ENCODE measurements around the gene TREML4.
"Not testable (repeated sequence)": the region's sequence is repeated elsewhere in the genome, so short reads cannot be mapped to it uniquely, and the experiment has no call there.

Gene TREML4

DNA sequence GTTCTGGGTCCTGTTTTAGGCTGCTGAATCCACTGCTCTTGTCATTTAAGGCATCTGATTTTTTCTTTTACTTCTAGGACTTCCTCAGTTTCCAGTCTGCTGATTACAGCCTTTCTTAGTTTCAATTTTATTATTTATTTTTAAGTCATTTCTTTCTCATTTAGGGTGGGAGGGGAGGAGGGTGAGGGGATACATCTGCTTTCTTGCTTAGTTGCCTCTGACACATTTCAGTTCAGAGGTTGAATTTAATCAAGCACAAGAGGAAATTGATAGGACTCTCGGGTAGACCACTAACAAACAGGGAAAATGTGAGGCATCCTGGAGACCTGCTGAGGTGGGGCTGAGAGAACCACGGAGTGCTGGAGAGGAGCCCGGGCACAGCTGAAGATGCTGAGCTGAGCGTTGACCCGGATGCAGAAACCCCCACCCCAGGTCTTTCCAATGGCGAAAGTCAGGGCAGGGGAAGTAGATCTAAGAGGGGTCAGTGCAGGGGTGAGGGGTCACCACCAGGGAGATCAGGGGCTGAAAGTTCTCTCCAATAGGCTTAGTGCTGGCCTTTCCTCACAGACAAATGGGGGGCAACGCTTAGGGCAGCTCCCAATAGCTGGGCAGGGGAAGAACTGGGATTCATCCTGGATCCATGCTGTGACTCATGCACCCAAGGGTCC lies 19.6 kb upstream of the TREML4 start:
- no peak for DNase-seq

DNA sequence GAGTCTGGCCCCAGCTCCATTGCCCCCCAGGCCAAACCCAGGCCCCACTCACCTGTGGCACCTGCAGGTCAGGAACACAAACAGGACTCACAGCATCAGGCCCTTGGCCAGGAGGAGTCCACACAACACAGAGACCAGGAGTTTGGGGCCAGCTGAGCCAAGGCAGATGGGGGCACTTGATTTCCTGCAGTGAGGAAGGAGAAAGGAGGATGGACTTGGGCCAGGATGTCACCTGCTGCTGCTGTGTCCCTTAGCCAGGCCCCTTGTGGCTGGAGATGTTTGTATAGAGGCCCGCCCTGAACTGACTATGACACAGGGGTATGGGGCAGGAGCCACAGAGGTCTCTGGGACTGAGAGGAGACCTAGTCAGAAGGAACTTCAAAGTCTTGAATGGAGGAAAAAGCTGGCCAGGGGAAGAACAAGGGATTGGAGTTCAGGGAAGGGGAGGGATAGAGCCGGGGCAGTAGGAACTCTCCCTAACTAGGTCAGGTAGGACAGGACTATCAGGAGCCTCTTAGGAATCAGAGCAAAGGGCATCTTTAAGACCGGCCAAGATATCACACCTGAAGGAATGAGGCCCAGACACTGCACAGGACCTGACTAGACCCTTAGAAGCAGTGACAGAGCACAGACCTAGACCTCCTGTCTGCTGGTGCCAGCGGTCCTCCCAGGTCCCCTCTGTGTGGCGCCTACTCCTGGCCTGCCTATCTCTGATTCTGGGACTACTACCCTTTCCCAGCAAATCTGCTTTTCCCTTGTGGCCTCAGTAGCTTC lies 18.4 kb upstream of the TREML4 start:
- DNase-seq, result no peak

DNA sequence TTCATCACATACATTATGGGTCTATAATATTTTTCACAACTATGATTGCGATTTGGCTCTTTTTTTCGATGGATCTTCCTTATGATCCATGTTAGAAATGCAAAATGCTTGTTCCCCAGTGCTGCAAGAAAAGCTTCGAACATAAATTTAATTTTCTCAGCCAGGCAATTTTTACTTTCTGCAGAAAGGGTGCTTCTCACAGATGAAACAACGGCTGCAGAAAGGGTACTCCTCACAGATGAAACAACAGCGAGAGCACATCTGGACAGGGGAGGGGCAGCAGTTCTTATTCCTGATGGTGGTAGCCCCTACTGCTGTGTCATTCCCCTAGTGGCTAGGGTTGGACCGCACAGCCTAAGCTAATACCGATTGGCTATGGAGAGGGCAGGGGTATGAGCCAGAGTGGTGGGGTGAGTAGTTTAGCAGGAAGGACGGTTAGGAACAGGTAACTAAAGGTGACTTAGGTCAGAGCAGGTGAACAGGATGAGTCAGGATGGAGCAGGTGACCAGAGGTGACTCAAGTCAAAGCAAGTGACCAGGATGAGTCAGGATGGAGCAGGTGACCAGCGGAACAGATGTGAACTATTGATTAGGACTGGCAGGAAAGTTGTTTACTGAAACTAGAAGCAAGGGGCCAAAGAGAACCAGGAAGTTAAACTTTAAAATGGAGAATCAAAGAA lies 13.4 kb upstream of the TREML4 start:
- DNase-seq, result no peak

DNA sequence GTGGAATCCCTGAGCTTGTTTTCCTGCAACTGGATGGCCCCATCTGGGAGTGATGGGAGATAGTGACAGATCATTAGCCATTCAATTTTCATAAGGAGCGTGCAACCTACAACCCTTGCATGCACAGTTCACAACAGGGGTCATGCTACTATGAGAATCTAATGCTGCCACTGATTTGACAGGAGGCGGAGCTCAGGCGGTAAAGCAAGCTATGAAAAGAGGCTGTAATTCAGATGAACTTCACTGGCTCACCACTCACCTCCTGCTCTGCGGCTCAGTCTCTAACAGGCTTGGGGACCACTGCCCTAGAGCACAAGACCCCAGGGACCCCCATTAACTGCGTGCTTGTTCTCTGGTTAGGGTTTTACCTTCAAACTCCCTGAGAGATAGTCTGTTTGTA lies 12.4 kb upstream of the TREML4 start:
- DNase-seq, result no peak

DNA sequence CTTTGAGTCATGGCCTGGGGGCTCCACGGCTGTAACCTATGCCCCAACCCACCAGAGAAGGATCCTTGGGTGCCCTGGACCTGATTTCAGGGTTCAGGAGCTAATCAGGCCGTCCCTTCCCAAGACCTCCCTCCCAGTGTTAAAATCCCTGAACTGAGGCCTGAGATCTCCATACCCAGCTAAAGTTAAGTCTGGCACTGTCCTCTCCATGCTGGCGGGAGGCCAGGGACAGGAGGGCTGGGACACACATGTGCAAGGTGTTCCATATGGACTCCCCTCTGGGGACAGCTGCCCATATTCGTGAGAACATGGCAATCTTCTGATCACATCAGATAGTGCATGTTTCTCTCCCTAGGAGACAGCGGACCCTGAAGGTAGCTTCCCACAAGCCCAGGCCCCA lies 11.5 kb upstream of the TREML4 start:
- no peak for DNase-seq

DNA sequence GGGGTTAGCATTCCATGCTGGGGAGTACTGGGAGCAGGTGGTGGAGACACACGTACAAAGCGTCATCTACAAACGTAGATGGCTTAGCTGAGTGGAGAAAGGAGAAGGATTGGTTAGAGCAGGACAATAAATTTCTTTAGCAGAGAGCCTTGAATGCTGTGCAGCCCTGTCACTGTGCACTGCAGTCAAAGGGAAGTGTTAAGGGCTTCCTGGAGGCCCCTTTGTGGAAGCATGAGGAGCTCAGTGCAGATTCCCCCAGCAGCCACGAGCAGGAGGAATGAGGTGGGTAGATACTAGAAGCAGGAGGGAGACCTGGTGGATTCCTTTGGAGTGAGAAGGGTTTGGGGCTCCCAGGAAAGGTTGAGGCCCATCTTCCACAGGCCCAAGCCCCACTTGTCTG lies 6.1 kb upstream of the TREML4 start:
- DNase-seq, result no peak

DNA sequence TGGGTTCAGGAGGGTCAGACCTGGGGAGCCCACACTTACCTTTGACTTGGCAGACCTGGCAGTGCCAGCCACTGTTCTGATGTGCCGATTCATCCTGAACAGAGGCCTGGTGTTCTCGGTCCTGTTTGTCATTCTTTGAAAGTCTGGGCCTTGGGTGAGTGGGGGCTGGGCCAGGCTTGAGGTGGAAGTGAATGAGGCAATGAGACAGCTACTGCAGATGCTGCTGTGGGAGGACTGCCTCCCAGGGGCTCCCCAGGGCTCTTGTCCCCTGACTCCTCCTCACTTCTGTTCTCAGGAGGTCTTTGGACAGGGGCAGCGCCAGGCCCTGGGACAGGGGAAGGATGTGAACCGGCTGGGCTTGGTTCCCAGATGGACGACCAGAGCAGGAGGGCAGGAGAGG lies 5.6 kb upstream of the TREML4 start:
- DNase-seq, result no peak

DNA sequence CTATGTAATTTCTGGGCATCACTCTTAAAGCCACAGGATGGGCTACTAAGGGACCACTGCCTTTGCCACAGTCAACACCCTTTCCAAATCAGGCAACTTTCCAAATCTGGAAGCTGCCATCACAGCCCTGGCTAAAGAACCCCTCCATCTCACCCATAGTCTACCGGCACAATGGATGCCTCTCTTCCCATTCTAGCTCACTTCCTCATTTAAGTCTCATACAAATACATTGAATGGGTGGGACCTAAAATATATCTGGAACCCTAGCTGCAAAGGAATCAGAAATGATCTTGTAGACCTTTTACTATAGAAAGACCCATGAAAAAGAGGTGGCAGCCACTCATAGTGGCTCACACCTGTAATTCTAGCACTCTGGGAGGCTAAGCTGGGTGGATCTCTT lies 3.3 kb upstream of the TREML4 start:
- no peak for DNase-seq

DNA sequence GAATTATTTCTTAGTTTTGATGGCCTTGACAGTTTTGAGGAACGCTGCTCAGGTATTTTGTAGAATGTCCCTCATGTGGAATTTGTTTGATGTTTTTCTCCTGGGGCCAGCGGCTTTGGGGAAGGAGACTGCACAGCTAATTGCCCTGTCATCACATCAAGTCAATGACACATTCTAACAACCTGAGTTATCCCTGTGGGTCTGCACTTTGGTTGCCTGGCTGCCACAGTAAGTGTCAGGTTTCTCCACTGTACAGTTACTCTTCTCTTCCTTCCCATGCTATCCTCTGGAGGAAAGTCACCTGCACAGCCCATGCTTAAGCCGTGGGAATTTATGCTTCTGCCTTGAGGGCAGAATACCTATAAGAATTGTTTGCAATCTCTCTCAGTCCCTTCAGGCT lies 1.4 kb upstream of the TREML4 start:
- DNase-seq, result no peak

DNA sequence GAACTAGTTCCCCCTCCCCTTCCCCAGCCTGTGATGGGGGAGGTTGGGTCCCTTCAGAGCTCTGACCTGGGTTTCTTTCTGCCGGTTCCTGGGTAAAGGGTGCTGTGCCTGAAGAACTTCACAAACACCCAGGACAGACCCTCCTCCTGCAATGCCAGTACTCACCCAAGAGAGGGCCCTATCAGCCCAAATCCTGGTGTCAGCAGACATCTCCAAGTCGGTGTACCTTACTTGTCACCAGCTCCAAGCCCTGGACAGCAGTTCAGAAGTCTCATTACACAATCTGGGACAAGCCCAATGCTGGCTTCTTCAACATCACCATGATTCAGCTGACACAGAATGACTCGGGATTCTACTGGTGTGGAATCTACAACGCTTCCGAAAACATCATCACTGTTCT lies 467 bp downstream of the TREML4 start:
- DNase-seq, result no peak

DNA sequence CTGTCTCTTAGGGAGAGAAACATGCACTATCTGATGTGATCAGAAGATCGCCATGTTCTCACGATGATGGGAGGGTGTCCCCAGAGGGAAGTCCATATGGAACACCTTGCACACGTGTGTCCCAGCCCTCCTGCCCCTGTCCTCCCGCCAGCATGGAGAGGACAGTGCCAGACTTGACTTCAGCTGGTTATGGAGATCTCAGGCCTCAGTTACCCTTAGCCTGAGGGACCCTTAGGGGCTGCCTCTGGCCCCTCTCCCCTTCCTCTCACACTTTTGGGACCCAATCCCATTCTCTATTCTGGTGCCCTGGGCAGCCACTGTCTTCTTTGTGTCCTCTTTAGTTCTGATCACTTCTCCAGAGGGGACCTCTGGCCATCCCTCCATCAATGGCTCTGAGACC lies 1.6 kb downstream of the TREML4 start:
- no peak for DNase-seq

DNA sequence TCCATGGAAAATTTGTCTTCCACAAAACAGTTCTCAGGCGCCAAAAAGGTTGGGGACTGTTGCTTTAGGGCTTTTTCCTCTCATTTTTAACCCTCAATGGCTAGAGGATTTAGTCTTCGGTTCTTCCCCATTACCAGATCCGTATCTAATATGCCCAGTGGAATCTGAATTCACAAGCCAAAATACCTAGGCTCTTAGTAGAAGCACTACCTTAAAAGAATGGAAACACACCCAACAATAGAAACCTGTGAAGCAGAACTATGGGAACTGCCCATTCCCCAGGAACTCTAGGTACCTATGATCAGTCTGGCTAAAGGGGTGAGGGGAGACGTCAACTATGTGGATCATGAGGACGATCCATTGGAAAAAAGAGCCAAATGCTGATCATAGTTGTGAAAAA lies 3.1 kb downstream of the TREML4 start:
- no peak for DNase-seq

DNA sequence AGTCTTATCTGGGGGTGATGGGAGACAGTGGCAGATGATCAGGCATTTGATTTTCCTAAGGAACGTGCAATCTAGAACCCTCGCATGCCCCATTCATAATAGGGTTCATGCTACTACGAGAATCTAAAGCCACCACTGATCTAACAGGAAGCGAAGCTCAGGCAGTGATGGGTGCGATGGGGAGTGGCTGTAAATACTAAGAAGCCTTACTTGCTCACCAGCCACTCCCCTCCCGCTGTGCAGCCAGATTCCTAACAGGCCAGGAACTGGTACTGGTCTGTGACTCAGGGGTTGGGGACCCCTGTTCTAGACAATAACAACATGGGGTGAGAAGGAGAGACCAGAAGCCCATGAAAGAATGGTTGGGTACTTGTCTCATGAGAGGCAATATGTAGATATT lies 4.5 kb downstream of the TREML4 start:
- no peak for DNase-seq

DNA sequence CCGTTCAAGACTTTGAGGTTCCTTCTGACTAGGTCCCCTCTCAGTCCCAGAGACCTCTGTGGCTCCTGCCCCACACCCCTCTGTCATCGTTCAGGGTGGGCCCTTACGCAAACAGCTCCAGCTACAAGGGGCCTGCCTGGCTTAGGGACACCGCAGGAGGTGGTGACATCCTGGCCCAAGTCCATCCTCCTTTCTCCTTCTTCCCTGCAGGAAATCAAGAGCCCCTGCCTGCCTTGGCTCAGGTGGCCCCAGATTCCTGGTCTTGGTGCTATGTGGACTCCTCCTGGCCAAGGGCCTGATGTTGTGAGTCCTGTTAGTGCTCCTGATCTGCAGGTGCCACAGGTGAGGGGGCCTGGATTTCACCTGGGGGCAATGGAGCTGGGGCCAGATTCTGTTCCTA lies 8.1 kb downstream of the TREML4 start:
- DNase-seq, result no peak

DNA sequence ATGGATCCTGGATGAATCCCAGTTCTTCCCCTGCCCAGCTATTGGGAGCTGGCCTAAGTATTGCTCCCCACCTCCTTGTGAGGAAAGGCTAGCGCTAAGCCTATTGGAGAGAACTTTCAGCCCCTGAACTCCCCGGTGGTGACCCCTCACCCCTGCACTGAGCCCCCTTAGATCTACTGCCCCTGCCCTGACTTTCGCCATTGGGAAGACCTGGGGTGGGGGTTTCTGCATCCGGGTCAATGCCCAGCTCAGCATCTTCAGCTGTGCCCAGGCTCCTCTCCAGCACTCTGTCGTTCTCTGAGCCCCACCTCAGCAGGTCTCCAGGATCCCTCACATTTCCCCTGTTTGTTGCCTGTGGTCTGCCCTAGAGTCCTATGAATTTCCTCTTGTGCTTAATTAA lies 9.0 kb downstream of the TREML4 start:
- no peak for DNase-seq

DNA sequence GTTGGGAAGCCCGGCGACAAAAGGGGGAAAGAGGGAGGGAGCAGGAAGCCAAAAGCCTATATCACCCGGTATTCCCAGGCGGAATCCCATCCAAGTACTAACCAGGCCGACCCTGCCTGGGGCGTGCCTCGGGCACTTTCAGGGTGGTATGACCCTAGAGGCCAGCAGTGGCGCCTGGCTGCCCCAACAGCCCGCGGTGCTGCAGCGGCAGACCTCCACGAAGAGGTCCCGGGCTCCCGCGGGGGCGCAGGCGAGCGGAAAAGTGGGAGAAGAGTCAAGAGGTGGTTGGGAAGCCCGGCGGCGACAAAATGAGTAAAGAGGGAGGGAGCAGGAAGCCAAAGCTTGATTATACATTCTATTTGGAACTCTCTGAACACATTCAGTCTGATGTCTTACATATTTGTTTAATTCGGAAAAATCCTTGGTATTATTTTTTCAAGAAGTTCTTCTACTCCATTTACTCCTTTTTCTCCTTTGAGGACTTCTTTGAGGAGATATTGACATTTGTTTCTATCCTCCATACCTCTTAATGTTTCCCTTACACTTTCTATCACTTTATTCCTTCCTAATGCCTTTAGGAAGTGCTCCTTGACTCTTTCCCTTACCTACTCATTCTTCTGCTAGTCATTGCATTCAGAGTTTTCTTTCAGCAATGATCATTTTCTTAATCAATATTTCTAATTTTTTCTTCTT lies 11.5 kb downstream of the TREML4 start:
- DNase-seq, result no peak

DNA sequence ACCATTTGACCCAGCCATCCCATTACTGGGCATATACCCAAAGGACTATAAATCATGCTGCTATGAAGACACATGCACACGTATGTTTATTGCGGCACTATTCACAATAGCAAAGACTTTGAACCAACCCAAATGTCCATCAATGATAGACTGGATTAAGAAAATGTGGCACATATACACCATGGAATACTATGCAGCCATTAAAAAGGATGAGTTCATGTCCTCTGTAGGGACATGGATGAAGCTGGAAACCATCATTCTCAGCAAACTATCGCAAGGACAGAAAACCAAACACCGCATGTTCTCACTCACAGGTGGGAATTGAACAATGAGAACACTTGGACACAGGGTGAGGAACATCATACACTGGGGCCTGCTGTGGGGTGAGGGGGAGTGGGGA lies 18.4 kb downstream of the TREML4 start:
- not testable (repeated sequence) for DNase-seq

DNA sequence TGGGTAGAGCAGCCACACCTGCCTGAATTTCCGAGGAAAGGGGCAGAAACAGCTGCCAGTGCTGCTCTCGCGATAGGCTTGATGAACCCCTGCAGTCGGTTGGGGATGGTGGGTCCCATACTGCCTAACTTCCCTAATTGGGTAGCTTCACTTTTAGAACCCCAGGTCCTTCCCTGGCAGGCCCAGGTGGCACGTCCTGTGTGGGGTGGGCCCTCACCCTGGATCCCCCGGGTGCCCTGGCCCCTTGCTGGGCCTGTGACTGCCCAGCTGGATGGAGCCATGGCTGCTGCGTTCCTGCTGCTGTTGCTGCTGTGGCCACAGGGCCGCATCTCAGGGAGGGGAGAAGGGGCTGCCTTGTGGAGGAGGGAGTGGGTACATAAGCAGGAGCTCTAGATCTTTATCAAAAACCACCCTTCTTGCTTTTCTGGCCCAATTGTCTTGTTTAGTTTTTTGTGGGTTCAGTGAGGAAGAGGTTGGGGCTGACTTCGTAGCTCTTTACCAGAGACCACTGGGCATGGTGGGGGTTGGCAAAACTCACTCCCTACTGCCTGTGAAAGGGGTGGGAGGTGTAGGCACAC lies 19.2 kb downstream of the TREML4 start:
- DNase-seq, result no peak

DNA sequence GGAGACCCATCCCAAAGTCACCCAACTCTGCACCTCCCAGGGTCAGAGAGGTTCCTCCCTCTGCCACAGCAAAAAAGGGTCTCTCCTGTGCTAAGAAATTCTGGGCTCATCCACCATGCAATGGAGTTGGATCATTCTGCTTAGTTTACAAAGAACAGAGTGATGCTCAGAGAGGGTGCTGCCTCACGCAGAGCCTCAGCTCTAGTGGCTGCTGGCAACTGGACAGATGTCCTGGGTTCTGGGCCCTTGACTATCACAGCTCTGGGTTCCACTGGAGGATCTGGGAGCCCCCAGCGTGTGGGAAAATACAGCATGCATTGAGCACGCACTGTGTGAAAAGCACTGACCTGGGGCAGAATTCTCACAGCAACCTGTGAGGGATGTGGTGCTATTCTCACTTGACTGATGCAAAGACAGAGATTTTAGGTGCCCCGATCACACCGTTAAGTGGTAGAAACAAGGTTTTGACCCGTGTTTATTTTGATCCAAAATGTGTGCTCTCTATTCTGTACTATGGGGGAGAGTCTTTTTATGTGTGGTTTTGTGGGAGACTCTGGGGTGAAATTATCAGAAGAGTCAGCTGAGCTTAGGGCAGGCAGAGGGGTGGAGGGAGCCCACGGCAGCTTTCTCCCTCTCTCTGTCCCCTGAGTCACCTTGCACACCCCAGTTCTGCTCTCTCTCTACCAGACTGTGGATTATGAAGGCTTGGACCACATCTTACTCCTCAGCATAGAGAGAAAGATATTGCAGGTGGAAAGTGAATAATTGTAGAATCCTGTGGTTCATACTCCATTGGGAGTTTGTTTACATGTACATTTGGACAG lies 19.9 kb downstream of the TREML4 start:
- no peak for DNase-seq

DNA sequence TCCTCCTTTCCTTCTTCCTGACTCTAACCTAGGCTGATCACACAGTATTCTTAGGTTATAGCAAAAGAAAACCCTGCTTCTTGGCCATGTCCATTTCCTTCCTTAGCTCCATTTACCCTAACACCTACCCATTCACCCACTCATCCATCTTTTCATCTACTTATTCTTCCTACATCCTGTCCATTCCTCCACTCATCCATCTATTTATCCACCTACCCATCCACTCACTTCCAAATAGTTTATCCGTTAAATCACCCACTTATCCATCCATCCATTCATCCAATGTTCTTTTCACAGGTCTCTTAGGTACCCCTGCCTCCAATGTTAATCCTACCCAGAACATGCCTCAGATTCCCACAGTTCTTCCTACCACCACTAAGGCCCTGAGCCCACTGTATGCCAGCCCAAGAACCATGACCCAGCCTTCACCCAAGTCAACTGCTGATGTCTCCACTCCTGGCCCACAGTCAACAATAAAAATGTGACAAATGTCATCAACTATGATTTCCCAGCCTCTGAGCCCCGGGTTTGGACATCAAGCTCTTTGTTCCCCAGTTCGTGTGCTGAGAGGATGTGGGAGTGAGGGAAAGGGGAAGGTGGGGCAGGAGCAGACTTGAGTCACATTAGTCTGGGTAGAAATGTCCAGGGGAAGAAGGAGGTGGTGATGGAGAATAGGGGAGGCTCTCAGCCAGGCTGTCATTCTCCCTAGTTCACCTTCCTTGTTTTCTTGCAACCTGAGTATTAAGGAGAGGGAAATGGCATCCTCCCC lies 24.4 kb downstream of the TREML4 start:
- DNase-seq, result no peak

DNA sequence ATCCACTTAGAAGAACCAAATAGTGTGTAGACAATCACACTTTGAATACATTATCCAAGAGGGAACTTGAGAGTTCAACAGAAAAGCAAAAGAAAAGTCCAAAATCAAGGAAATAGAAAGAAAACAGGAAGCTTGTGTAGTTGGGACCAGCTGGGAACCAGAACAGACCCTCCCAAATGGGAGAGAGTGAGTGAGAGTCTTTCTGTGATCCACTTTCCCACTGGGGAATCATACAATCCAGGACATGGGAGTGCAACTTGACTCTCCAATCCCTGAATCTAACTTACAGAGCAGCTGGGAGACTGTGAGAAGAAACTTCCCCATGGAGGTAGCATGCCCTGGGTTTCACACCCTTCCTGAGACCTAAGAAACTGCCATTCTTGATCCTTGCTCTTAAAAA lies 27.0 kb downstream of the TREML4 start:
- DNase-seq, result no peak
